OCI-LY3 (cell line): ENCODE results near the gene CXXC5.

ENCODE experiments used
- CTCF ChIP-seq: fragments of 200-600, 300-600 bp; sonication (generic); IDR thresholded peaks from 2 replicates; pipeline ENCODE4 v1.5.1; 2014; ENCODE audit warnings: antibody characterized with exemption, low read length, low read depth
- EZH2phosphoT487 ChIP-seq: fragments of 200-600 bp; shearing (Covaris generic); IDR thresholded peaks from 2 replicates; pipeline ENCODE4 v1.6.1; 2018; ENCODE audit warnings: antibody characterized with exemption, mixed run types, low read depth

- TF ChIP-seq CTCF (no peak), EZH2phosphoT487 (no peak)
Measured at GRCh38 chr5:139642891-139643871, 5.0 kb upstream of the CXXC5 start.
